Rectal smooth muscle tissue (tissue), 1 donor: ENCODE measurements around the gene CLPTM1L.
"Not testable (repeated sequence)": the region's sequence is repeated elsewhere in the genome, so short reads cannot be mapped to it uniquely, and the experiment has no call there.

Source experiments
- H3K27ac ChIP-seq: one replicate; pipeline ENCODE4 v1.7.0; 2013; ENCODE audit warnings: low read depth, low read length, inconsistent platforms
- H3K27me3 ChIP-seq: one replicate; pipeline ENCODE4 v1.7.0; 2013; ENCODE audit warnings: low read length; ENCODE audit not compliant: control insufficient read depth, insufficient read depth
- H3K36me3 ChIP-seq: one replicate; pipeline ENCODE4 v1.7.0; 2013; ENCODE audit warnings: low read length; ENCODE audit not compliant: control insufficient read depth, insufficient read depth
- H3K4me1 ChIP-seq: one replicate; pipeline ENCODE4 v1.7.0; 2013; ENCODE audit warnings: low read length; ENCODE audit not compliant: control insufficient read depth, insufficient read depth
- H3K4me3 ChIP-seq: one replicate; pipeline ENCODE4 v1.7.0; 2013; ENCODE audit warnings: low read length
- H3K9ac ChIP-seq: one replicate; pipeline ENCODE4 v1.7.0; 2013; ENCODE audit warnings: low read length

Gene CLPTM1L

GRCh38 chr5:1375871-1376810 lies 31.2 kb upstream of the CLPTM1L start:
- Histone ChIP-seq H3K4me3 (no peak overlapping the region), H3K27ac (no peak overlapping the region), H3K4me1 (no peaks in the 10 kb centered on the region), H3K36me3 (no peaks in the 10 kb centered on the region), H3K27me3 (peaks cover 6% of the 10 kb centered on the region), H3K9ac (no peak overlapping the region)

GRCh38 chr5:1374679-1375055 lies 29.8 kb upstream of the CLPTM1L start:
- H3K27me3 ChIP-seq: peaks cover 5% of the 10 kb centered on the region
- H3K4me3 ChIP-seq: no peak overlapping the region
- H3K4me1 ChIP-seq: no peaks in the 10 kb centered on the region
- H3K36me3 ChIP-seq: no peaks in the 10 kb centered on the region
- H3K9ac ChIP-seq: no peak overlapping the region
- no peak overlapping the region for H3K27ac ChIP-seq

- Histone ChIP-seq H3K4me1 (no peaks in the 10 kb centered on the region), H3K27ac (no peak overlapping the region), H3K27me3 (peaks cover 3% of the 10 kb centered on the region), H3K4me3 (no peak overlapping the region), H3K36me3 (no peaks in the 10 kb centered on the region), H3K9ac (no peak overlapping the region)
Measured at GRCh38 chr5:1374030-1374678, 29.3 kb upstream of the CLPTM1L start.

GRCh38 chr5:1371972-1372342 lies 27.1 kb upstream of the CLPTM1L start:
- H3K4me1 ChIP-seq, H3K27ac ChIP-seq, H3K27me3 ChIP-seq, H3K36me3 ChIP-seq, H3K4me3 ChIP-seq, H3K9ac ChIP-seq: not testable (repeated sequence)

- H3K4me1 ChIP-seq: no peaks in the 10 kb centered on the region
- H3K27me3 ChIP-seq: no peaks in the 10 kb centered on the region
- H3K36me3 ChIP-seq: no peaks in the 10 kb centered on the region
- no peak overlapping the region for H3K4me3 ChIP-seq
- no peak overlapping the region for H3K9ac ChIP-seq
- no peak overlapping the region for H3K27ac ChIP-seq
Measured at GRCh38 chr5:1371218-1371971, 26.5 kb upstream of the CLPTM1L start.

- Histone ChIP-seq H3K4me3 (no peak overlapping the region), H3K27ac (no peak overlapping the region), H3K36me3 (no peaks in the 10 kb centered on the region), H3K4me1 (no peaks in the 10 kb centered on the region), H3K27me3 (no peaks in the 10 kb centered on the region), H3K9ac (no peak overlapping the region)
Measured at GRCh38 chr5:1370006-1370405, 25.1 kb upstream of the CLPTM1L start.

- no peak overlapping the region for H3K4me3 ChIP-seq
- H3K9ac ChIP-seq: no peak overlapping the region
- H3K27ac ChIP-seq: no peak overlapping the region
- no peaks in the 10 kb centered on the region for H3K4me1 ChIP-seq
- H3K27me3 ChIP-seq: no peaks in the 10 kb centered on the region
- H3K36me3 ChIP-seq: no peaks in the 10 kb centered on the region
Measured at GRCh38 chr5:1368756-1369155, 23.9 kb upstream of the CLPTM1L start.

GRCh38 chr5:1368236-1368635 lies 23.3 kb upstream of the CLPTM1L start:
- no peak overlapping the region for H3K9ac ChIP-seq
- no peaks in the 10 kb centered on the region for H3K36me3 ChIP-seq
- H3K27me3 ChIP-seq: peaks cover 3% of the 10 kb centered on the region
- H3K4me3 ChIP-seq: no peak overlapping the region
- H3K27ac ChIP-seq: no peak overlapping the region
- H3K4me1 ChIP-seq: no peaks in the 10 kb centered on the region

- no peak overlapping the region for H3K9ac ChIP-seq
- peaks cover 3% of the 10 kb centered on the region for H3K27me3 ChIP-seq
- no peak overlapping the region for H3K4me3 ChIP-seq
- no peak overlapping the region for H3K27ac ChIP-seq
- H3K36me3 ChIP-seq: no peaks in the 10 kb centered on the region
- no peaks in the 10 kb centered on the region for H3K4me1 ChIP-seq
Measured at GRCh38 chr5:1367149-1367548, 22.2 kb upstream of the CLPTM1L start.

- Histone ChIP-seq H3K9ac (no peak overlapping the region), H3K4me3 (no peak overlapping the region), H3K4me1 (no peaks in the 10 kb centered on the region), H3K27me3 (peaks cover 3% of the 10 kb centered on the region), H3K27ac (no peak overlapping the region), H3K36me3 (no peaks in the 10 kb centered on the region)
Measured at GRCh38 chr5:1366514-1366913, 21.6 kb upstream of the CLPTM1L start.

- no peaks in the 10 kb centered on the region for H3K4me1 ChIP-seq
- no peak overlapping the region for H3K4me3 ChIP-seq
- H3K9ac ChIP-seq: no peak overlapping the region
- H3K36me3 ChIP-seq: no peaks in the 10 kb centered on the region
- H3K27ac ChIP-seq: no peak overlapping the region
- peaks cover 3% of the 10 kb centered on the region for H3K27me3 ChIP-seq
Measured at GRCh38 chr5:1364211-1364610, 19.3 kb upstream of the CLPTM1L start.

GRCh38 chr5:1363581-1363980 lies 18.7 kb upstream of the CLPTM1L start:
- H3K27ac ChIP-seq: no peak overlapping the region
- no peak overlapping the region for H3K4me3 ChIP-seq
- no peak overlapping the region for H3K9ac ChIP-seq
- no peaks in the 10 kb centered on the region for H3K4me1 ChIP-seq
- H3K36me3 ChIP-seq: no peaks in the 10 kb centered on the region
- peaks cover 3% of the 10 kb centered on the region for H3K27me3 ChIP-seq
